RCC 7860 (cell line): ENCODE results near the gene TES.
"Not testable (repeated sequence)": the region's sequence is repeated elsewhere in the genome, so short reads cannot be mapped to it uniquely, and the experiment has no call there.

Experiments
- DNase-seq: peaks from one replicate; pipeline ENCODE4 v3.0.0-alpha.2; 2015; ENCODE audit warnings: low spot score
- FAIRE-seq: peaks from 2 replicates; lab custom pipeline; 2012; peaks lifted over from hg19 to GRCh38; lab: Jason Lieb, UNC

The TES gene, protein sequence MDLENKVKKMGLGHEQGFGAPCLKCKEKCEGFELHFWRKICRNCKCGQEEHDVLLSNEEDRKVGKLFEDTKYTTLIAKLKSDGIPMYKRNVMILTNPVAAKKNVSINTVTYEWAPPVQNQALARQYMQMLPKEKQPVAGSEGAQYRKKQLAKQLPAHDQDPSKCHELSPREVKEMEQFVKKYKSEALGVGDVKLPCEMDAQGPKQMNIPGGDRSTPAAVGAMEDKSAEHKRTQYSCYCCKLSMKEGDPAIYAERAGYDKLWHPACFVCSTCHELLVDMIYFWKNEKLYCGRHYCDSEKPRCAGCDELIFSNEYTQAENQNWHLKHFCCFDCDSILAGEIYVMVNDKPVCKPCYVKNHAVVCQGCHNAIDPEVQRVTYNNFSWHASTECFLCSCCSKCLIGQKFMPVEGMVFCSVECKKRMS

DNA sequence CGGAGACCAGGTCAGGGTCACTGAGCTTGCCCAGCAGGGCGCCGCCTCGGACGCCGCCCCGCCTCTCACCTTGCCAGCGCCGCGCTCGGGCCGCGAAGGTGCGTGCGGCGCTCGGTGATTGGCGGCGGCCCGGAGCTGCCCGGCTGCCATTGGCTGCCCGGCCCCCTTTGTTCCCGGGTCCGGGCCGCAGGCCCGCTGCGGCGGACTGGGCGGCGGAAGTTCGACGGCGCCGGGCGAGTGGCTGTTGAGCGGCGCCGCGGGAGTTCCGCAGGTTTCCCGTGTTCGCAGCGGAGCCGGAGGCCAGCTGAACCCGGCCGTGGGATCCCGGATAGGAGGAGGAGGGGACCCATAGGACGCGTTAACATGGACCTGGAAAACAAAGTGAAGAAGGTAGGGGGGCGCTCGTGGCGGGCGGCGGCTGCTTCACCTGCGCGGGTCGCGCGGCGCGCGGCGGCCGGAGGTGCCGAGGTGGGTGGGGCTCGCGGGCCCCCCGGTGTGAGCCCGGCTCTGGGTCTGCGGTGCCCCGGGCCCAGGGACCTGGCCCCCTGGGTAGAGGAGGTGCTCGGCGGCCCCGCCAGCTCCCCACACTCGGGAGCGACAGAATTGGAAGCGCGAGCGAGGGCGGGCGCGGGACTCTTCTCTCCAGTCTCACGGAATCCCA lies at the start of gene TES:
TES (plus strand) TSS at position 195 of the 661 bp plus-strand sequence; CDS start at position 364, 169 bp downstream.
- DNase-seq (peak; percentile 68), FAIRE-seq (no peak)

DNA sequence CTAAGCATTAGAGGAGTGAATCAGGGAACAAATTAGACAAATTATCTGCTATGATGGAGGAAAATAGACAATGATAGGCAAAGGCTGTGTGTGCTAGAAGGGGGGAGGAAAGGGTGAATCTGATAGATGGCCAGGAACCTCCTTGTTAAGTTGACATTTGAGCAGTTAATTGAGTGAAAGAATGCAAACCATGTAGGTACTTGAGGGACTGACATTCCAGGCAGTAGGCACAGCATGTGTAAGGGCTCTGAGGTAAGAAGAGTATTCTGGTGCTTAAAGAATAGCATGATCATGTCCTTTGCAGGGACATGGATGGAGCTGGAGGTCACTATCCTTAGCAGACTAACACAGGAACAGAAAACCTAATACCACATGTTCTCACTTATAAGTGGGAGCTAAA lies 48.6 kb upstream of the TES start:
- DNase-seq, result no peak
- no peak for FAIRE-seq

DNA sequence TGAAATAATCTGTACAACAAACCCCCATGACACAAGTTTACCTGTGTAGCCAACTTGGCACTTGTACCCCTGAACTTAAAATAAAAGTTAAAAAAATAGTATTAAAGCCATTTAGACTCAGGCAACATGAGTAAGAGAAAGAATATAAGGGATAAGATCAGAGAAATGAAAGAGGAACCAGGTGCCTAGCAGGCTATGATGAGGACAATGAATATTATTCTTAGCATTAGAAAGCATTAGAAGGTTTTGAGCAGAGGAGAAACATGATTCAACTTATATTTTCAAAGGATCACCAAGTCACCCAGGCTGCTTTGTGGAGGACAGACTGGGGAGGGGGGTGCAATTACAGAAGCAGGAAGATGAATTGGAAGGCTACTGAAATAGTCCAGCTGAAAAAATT lies 48.1 kb upstream of the TES start:
- FAIRE-seq, result no peak
- DNase-seq, result no peak

DNA sequence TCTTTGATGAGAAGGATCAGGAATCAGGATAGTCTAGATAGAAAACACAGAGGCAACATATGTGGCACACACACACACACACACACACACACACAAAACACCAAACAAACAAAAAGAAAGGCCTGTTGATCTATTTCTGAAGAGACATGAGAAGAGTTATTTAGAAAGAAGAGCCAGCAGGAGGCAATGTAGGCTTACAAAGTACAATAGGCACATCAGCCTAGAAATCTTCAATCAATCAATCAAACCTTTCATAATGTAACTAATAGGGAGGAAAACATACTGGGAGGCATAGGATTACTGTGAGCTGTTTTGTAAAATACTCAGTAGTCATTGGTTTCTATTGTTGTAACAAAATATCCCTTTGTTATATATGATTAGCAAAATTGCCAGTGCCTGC lies 47.3 kb upstream of the TES start:
- DNase-seq (no peak), FAIRE-seq (no peak)

DNA sequence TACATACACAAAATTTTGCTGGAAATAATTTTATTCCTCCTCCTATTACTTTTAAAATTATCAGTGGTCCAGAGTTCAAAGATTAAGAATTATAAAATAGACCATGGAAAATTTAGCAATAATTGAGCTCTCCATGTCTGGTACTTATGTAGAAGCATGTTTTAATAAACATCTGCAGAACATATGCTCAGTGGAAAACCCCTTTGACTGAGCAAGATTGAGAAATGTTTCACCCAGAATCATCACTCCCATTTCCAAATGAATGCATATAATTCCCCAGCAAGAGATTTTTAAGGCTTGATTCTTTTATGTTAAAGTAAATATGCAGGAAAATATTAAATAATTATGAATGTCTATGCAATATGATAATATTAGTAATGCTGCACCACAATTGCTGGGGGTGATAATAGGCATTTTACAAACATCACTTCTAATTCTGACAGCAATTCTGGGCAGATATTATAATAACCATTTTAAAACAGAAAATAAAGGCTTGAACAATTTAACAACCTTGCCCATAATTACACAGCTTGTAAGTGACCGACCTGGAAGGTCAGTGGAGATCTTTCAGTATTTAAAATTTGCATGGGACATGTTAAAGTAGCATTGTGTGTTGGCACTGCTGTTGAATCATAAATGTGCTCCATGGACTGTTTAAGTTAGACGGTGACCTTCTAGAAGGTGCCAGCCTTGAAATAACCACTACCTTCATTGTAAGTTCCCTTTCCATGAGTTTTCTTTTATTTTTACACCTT lies 45.6 kb upstream of the TES start:
- no peak for FAIRE-seq

DNA sequence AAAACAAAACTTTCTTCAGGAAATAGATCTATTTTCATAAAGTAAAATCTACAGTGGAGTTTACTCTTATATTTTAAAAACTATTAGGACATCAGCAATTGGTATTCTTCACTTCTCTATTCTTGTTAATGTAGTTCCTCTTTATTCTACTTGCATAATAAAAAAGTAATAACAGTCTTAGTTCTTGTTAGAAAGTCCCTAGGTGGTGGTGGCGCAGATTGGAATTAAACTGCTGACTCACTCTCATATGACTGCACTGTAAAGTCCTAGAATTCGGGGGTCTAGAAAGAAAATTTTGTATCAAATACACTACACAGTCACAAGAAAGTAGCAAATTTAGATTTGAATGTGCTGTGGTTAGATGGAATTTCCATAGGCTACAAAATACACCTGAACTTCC lies 44.6 kb upstream of the TES start:
- no peak for DNase-seq
- no peak for FAIRE-seq

More for the DNA sequence above, 45.6 kb upstream of the TES start:
- DNase-seq, result no peak

DNA sequence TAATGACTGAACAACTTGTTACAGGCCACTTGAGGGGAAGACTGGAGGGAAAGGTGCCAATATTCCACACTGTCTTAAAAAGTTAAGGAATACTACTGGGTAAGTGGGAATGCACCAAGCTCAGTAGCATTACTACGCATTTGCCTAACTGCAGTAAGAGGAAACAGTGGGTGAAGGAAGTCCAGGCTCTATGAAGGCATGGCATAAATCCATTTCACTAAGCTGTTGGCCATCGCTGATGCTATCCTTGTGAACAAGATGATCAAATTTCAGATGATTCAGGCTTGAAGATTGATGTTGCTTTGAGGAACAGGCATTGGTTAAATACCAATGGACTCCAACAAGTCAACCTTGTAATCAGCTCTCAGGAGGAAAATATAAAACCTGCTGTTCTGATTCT lies 44.2 kb upstream of the TES start:
- DNase-seq (no peak), FAIRE-seq (no peak)

DNA sequence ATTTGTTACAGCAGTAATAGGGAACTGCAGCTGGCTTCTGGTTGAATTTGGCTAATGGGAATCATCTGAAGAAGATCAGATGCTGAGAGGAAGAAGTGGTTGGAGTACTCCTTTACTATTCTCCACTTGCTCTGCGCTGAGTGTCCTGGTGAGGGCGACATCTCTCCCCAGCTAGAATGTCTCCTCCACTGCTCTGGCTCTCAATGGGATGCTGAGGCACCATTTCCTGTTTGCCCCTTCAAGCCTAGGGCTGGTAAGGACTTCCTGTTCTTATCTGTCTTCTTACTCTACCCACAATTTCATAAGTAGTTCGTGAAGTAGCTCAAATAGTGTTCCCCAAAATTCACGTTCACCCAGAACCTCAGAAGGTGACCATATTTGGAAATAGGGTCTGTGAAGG lies 43.2 kb upstream of the TES start:
- FAIRE-seq (no peak), DNase-seq (no peak)

DNA sequence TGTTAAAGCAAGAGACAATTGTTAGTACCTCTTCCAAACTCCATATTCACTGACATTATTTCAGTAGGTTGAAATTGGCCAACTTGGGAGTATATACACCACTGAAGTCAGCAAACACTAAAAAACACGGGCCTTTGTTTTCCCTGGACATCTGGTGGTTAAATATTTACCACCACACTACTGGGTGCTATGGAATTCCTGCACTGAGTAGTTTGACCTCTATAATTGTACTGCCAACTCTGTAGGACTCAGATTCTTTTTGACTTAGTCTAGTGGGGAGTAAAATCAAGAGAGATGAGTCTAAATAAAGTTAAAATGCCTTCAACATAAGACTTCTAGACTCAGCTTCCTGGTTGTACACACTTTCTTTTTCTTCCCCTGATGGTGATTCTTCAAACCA lies 41.3 kb upstream of the TES start:
- DNase-seq (peak; percentile 79), FAIRE-seq (peak; percentile 87)

DNA sequence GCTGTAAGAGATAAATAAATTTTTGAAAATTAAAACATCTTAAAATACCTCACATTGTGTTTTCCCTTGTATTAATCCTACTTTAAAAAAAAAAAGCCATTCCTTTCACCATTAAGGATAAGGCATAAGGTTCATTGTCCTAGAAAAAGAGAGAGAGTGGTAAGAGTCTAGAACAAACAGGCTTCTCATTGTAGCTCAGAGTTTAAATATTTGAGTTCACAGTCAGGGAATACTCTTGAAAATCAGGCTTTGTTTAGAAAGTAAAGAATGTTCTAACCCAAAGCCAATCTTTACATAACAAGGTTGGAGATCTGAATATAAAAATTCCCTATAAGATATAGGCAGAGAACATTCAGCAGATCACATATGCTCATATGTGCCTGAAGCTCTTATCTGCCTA lies 40.2 kb upstream of the TES start:
- DNase-seq (no peak), FAIRE-seq (no peak)

DNA sequence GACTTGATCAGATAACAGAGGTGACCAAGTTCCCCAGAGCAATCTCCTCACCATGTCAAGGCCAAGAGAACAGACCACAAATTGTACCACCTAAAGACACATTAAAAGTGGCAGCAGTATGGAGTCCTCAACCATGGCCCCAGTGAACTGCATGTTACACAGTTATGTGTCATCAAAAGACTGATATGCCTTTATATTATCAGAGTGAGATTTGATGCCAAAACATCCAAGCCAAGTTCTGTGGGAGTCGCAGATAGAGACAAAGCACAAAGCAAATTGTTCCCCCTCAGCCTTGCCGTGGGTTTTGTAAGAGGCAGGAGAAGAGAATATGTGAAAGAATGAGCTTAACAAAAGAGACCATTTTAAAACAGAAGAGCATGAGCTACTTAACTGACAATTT lies 39.2 kb upstream of the TES start:
- DNase-seq, result no peak
- no peak for FAIRE-seq

DNA sequence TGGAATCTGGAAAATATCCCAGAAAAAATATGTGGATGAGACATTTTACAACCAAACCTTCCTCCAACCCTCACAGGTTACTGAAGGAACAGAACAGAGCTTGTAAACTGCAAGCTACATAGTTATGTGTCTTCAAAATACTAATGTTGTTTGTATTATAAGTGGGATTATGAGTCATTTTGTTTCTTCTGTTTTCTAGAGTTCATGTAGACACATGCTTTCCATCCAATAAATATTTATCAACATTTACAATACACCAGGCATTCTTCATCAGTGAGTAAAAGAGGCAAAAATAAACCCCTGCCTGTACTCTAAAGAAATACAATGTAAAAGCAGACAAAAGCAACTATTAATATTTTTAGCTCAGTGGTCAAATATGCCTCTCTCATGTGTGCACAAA lies 38.0 kb upstream of the TES start:
- DNase-seq (no peak), FAIRE-seq (no peak)

DNA sequence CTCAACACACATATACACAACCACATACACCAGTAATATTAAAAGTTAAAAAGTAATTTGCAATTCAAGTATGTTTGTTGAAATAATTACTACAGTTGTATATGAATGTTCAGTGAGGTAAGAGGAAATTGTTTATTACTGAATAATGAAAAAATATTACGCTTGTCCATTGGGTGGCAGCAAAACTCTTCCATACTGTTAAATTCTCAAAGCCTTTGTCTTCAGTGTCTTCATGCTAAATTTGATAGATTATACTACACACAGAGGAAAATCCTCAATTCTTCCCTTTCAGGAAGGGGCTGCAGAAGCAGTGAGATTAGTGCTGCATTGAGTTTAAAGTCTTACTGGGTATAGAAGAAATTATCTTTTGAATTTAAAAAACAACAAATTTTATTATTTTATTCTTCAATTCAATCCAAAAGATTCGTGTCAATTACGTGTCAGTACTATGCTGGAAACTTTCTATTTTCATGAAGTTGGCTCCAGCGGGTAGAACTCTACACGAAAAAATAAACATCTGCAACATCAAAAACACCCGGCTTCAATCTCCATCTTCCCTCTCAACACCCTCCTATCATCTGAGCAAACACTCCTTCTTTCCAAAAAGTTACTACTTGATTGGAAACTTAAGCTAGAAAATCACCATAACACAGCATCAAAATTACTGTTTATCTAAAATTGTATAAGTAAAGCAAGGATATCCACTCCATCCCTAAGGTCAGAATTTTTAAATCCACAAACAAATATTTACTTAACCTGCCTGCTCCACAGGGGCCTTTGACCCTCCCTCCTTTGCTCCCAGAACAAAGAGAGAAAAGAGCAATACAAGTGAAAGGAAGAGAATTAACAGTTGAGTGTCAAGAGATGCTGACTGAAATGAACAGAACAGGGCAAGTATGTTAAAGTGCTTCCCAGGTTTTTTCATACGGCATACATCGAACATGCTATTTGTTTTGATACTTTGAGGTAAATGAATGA lies 37.0 kb upstream of the TES start:
- FAIRE-seq, result peak; percentile 89
- DNase-seq, result peak; percentile 65

DNA sequence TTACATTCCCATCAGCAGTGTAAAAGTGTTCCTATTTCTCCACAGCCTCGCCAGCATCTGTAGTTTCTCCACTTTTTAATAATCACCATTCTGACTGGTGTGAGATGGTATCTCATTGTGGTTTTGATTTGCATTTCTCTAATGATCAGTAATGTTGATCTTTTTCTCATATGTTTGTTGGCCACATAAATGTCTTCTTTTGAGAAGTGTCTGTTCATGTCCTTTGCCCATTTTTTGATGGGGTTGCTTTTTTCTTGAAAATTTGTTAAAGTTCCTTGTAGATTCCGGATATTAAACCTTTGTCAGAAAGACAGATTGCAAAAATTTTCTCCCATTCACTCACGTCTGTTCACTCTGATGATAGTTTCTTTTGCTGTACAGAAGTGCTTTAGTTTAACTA lies 35.2 kb upstream of the TES start:
- not testable (repeated sequence) for DNase-seq, FAIRE-seq

DNA sequence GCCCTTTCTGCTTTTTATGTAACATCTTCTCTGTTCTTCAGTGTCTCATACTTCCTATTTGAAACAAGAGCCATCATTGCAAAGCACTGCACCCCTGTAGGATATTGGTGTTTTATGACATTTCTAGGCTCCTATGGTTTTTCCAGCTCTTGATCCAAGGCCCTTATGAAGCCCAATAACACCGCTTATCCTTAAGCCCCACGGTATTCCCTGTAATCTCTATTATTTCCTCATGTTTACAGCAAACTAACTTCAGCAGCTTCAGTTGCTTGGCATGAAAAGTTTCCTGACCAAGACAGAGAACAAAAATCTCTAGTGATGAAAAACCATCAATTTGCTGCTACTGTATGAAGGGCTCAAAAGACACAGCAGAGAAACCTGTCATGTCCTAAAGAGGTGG lies 34.1 kb upstream of the TES start:
- DNase-seq (no peak), FAIRE-seq (no peak)

DNA sequence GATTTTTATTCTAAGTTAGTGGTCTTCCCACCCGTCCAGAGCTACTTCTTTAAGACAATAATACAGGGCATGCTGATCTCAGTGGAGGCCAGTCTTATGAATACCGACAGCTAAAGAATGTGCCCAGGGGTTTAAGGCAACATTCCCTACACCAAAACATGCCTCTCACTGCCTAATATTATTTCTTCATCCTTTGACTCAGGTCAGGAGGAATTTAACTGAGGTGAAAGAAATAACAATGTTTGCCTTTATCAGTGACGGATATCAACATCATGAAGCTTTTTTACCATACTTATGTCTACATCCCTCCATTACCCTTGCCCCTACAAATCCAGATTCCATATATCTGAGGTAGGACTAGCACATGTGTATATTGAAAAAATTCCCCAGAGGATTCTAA lies 33.3 kb upstream of the TES start:
- no peak for FAIRE-seq
- DNase-seq, result no peak

DNA sequence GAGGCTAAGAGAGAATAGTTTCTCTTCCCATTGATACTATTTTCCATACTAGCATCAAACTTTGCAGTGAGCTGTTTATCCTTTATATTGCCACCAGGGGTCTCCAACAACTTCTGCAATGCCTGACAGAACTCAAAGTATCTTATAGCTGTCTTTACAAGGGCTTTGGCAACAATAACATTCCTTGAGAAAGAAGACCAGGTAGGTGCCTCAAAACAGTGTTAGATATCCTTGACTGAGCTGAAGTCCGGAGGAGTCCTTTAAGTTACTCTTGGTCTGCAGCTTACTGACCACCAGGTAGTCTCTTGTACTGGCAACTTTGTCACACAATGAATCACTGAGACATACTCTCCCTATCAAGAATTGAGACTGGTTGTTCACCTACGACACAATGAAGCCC lies 30.0 kb upstream of the TES start:
- DNase-seq, result peak; percentile 58
- peak; percentile 78 for FAIRE-seq

DNA sequence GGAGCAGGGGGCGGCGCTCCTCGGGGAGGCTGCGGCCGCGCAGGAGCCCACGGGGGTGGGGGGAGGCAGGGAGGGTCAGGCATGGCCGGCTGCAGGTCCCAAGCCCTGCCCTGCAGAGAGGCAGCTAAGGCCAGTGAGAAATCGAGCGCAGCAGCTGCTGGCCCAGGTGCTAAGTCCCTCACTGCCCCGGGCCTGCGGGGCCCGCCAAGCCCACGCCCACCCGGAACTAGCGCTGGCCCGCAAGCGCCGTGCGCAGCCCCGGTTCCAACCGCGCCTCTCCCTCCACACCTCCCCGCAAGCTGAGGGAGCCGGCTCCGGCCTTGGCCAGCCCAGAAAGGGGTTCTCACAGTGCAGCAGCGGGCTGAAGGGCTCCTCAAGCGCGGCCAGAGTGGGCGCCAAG lies 28.3 kb upstream of the TES start:
- FAIRE-seq (no peak), DNase-seq (no peak)

DNA sequence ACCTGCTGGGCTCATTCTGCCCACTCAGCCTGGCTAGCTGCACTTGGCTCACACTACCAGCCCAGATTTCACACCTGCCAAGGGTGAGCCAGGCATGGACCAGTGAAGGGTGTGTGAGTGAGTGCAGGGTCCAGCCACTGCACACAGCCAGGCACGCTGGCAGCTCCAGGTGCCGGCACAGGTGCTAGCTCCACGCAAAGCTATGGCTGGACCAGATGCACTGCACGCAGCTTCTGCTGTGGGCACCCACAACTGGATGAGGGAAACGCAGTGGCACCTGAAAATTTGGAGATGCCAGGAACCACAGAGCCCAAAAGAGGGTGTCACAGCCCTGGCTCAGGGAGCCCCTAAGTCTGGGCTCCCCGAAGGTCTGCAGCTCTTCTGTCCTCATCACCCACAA lies 24.9 kb upstream of the TES start:
- FAIRE-seq, result no peak
- DNase-seq, result no peak

DNA sequence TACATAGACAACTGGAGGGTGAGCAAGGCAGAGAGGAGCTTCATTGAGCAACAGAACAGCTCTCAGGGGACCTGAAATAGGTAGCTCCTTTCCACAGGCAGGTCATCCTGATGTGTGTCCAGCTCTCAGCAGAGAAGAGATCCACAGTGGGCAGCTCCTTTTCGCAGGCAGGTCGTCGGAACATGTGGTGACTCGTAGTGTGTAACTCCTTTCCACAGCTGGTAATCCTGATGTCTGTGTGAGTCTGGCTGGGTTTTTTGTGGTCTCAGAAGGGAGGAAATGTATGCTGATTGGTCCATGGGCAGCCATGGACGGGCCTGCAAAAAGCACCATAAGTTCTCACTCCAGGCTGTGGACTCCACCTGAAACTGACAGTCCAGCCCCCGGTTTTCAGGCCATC lies 24.4 kb upstream of the TES start:
- FAIRE-seq, result no peak
- peak; percentile 38 for DNase-seq

DNA sequence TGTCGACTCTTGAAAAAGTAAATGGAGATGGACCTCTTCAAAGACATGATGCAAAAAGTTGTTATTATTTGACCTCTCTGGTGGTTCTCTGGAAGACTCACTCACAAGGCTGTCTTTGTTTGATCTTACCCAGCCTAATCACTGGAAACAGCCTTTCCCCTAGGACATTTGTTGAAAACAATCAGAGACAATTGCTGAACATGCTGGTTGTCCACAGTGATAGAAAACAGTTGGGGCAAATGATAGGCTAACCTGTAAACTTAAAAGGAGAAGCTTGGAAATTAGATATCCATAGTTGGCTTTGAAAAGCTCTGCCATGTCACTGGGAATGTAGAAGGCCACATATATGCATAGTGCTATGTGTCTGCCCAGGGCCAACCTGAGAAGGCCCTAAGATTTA lies 22.9 kb upstream of the TES start:
- DNase-seq, result no peak
- FAIRE-seq, result no peak
